HepG2 (cell line): ENCODE data around the gene MYO1G. TPM values are rescaled to one million over a fixed set of nuclear protein-coding genes. Genes with fewer than 3 reads are reported as not detected.

ENCODE experiments used
- ATAC-seq: fragments of 200-7000 bp; cut with Tn5 transposase; 3 replicates; pipeline ENCODE4 v1.9.1; 2020; ENCODE audit warnings: mild to moderate bottlenecking, moderate library complexity
- BruUV-seq: library from RNA; stranded (reverse); fragments of 400-500 nt; replicated peaks from 2 replicates; lab custom pipeline; 2021; lab: Mats Ljungman, UMichigan
- CTCF ChIA-PET: fragments of 300-600 bp; formaldehyde crosslinking; extraction: SDS; loops from one replicate; lab custom pipeline; 2021; ENCODE audit warnings: low total read pairs, inconsistent platforms, low intra/inter-chr PET ratio; lab: Yijun Ruan, JAX
- POLR2A ChIA-PET: fragments of 350-600 bp; sonication (Branson Sonifier 250); formaldehyde crosslinking; loops from one replicate; lab custom pipeline; 2020; ENCODE audit warnings: antibody characterized with exemption, inconsistent platforms; lab: Yijun Ruan, JAX
- DNase-seq: peaks from one replicate; pipeline ENCODE4 v3.0.0-alpha.2; 2015; ENCODE audit warnings: low spot score
- FAIRE-seq: peaks from 3 replicates; lab custom pipeline; 2011; peaks lifted over from hg19 to GRCh38; lab: Jason Lieb, UNC
- H2AFZ ChIP-seq: one replicate; pipeline ENCODE4 v1.6.1; 2011; ENCODE audit warnings: low read length, inconsistent platforms
- H3K27ac ChIP-seq: fragments of 300-600 bp; 3 replicates; pipeline ENCODE4 v1.8.0; 2011; ENCODE audit warnings: mixed run types, mild to moderate bottlenecking, mixed read lengths, low read length, inconsistent platforms; ENCODE audit not compliant: insufficient read depth; ENCODE audit errors: extremely low read length
- H3K27me3 ChIP-seq, 2 experiments: fragments of 200-600 bp in 1 of 2; 2 replicates in 1 of 2; 3 replicates in 1 of 2; pipeline versions ENCODE4 v1.6.0 to v1.8.0; 2011; ENCODE audit warnings: low read length in 2 of 2, mild to moderate bottlenecking in 2 of 2, moderate library complexity in 2 of 2, inconsistent platforms in 1 of 2; ENCODE audit not compliant: insufficient read depth in 2 of 2, control insufficient read depth in 1 of 2
- H3K36me3 ChIP-seq, 2 experiments: fragments of 200-600 bp in 1 of 2; replicated peaks in 1 of 2; 2 replicates in 1 of 2; 3 replicates in 1 of 2; pipeline versions ENCODE4 v1.5.1 to v1.8.0; 2011; ENCODE audit warnings: low read length in 2 of 2, inconsistent platforms in 1 of 2; ENCODE audit not compliant: insufficient read depth in 2 of 2, control insufficient read depth in 1 of 2
- H3K4me1 ChIP-seq: 2 replicates; pipeline ENCODE4 v1.5.1; 2012; ENCODE audit warnings: low read length, inconsistent platforms; ENCODE audit not compliant: insufficient read depth
- H3K4me2 ChIP-seq: 2 replicates; pipeline ENCODE4 v1.6.0; 2011; ENCODE audit warnings: low read depth, low read length, inconsistent platforms
- H3K4me3 ChIP-seq, 3 experiments: fragments of 200-600 bp in 1 of 3; sonication (generic), shearing (Covaris generic) in 1 of 3; replicated peaks in 1 of 3; 2 replicates each; pipeline ENCODE4 v1.5.1; 2011 to 2016; ENCODE audit warnings: low read length in 3 of 3, inconsistent platforms in 2 of 3, low read depth in 2 of 3, mild to moderate bottlenecking in 2 of 3, control low read depth in 1 of 3, mixed read lengths in 1 of 3; ENCODE audit not compliant: insufficient read depth in 1 of 3
- H3K79me2 ChIP-seq: one replicate; pipeline ENCODE4 v1.6.1; 2011; ENCODE audit warnings: low read length, inconsistent platforms; ENCODE audit not compliant: insufficient read depth
- H3K9ac ChIP-seq: 2 replicates; pipeline ENCODE4 v1.6.0; 2011; ENCODE audit warnings: mild to moderate bottlenecking, low read depth, low read length, inconsistent platforms; ENCODE audit not compliant: insufficient read depth
- H3K9me3 ChIP-seq: 2 replicates; pipeline ENCODE4 v1.5.1; 2012; ENCODE audit warnings: mild to moderate bottlenecking, low read length
- H4K20me1 ChIP-seq: 2 replicates; pipeline ENCODE4 v1.6.0; 2011; ENCODE audit warnings: inconsistent platforms, mild to moderate bottlenecking, low read length, moderate library complexity; ENCODE audit not compliant: insufficient read depth
- CTCF ChIP-seq: sonication (generic); formaldehyde crosslinking; IDR thresholded peaks from 2 replicates; pipeline ENCODE4 v1.5.0; 2020; ENCODE audit warnings: mild to moderate bottlenecking, missing genetic modification reagents, moderate library complexity
- STAG1 ChIP-seq: sonication (generic); formaldehyde crosslinking; IDR thresholded peaks from 2 replicates; pipeline ENCODE4 v1.4.0; 2020; ENCODE audit warnings: missing genetic modification reagents
- U2AF2 ChIP-seq: fragments of 200-400 bp; formaldehyde crosslinking; IDR thresholded peaks from 2 replicates; pipeline ENCODE4 v1.6.1; 2017; ENCODE audit warnings: low read depth, mild to moderate bottlenecking, low read length
- ZBTB33 ChIP-seq: sonication (generic); formaldehyde crosslinking; IDR thresholded peaks from 2 replicates; pipeline ENCODE4 v1.4.0; 2020; ENCODE audit warnings: missing genetic modification reagents
- ZNF224 ChIP-seq: sonication (generic); formaldehyde crosslinking; IDR thresholded peaks from 2 replicates; pipeline ENCODE4 v1.5.0; 2020; ENCODE audit warnings: mild to moderate bottlenecking, missing genetic modification reagents
- WGBS: methylation state at CpG from one replicate; pipeline ENCODE4 v1.1.6; 2017; ENCODE audit warnings: low lambda C conversion rate; 5-methylcytosine and 5-hydroxymethylcytosine counted together
- in situ Hi-C: cut with HindIII; loops from 2 replicates; pipeline ENCODE4 v1.10.0; 2017; ENCODE audit warnings: low pct_unique_long_range_greater_than_20kb; ENCODE audit not compliant: extremely low pct_ligation_motif_present
- intact Hi-C: fragments of 100-400 bp; cut with micrococcal nuclease; formaldehyde crosslinking; loops from one replicate; pipeline ENCODE4 v1.10.0; 2022; ENCODE audit not compliant: unreplicated experiment
- polyA plus RNA-seq, 8 experiments: library from polyadenylated mRNA; depleted of rRNA in 3 of 8; stranded (reverse) in 7 of 8; unstranded in 1 of 8; fragments of >200 nt; fragmentation: Illumina TruSeq in 4 of 8; extraction: Trizol in 4 of 8; gene quantifications; 2 replicates each; pipeline versions ENCODE4 v1.2.1 to v1.2.3, GENCODE V29; 2011 to 2016; ENCODE audit warnings: low read depth in 4 of 8, missing spikeins in 1 of 8, mixed read lengths in 1 of 8; ENCODE audit not compliant: insufficient read depth in 1 of 8
- total RNA-seq, 5 experiments: library from RNA; depleted of rRNA; stranded (reverse); fragments of >200 nt; fragmentation: Illumina TruSeq; extraction: Trizol; gene quantifications; 2 replicates each; pipeline ENCODE4 v1.2.3, GENCODE V29; 2016; ENCODE audit warnings: low read depth in 1 of 5

MYO1G gene
- total and polyA plus RNA-seq, 2 of the 13 experiments (the other 11 are each of a cell fraction or from before 2014, with no cell fraction given), result 0.29 to 1.1 TPM

DNA sequence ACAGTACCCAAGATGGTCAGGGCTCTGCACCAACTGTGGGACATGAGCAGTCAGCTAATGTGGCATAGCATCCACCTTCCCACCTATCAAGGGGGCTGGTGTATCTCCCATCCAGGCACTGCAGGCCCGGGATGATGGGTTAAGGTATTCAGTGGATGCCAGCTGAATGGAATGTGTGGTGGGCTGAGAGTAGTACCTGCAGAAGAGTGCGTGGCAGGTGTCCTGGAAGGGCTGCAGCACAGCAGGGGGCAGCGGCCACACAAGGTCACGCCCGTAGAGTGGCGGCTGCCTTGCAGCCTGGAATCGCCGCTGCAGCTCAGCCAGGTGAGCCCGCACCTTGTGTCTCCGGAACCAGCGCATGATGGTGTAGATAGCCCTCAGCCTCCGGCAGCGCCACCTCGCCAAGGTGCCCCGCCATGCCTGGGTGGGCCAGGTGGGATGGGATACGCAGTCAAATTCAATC lies 13.3 kb downstream of the MYO1G start:
- no TSS peak for BruUV-seq
- WGBS, result 28% methylated on average over 4 of the region's 16 CpGs
- Histone ChIP-seq H3K4me1 (peaks cover 36% of the 10 kb centered on the region), H4K20me1 (no peaks in the 10 kb centered on the region), H3K9ac (no peak overlapping the region), H3K4me2 (no peak overlapping the region; the same call in 1 of the 2 replicates), H3K4me3 (no peak overlapping the region), H3K27ac (no peak overlapping the region), H3K79me2 (no peaks in the 10 kb centered on the region), H3K27me3 (0 out of 5 replicates have a peak, but pooled peaks cover 0 to 11% of the 10 kb centered on the region in 2 experiments), H2AFZ (no peak overlapping the region), H3K36me3 (no peaks in the 10 kb centered on the region), H3K9me3 (no peaks in the 10 kb centered on the region)
- ChIA-PET POLR2A (no interaction called here), CTCF (interaction anchor here (5.0 kb wide), 1 partner anchor 170 kb away, joined by 35 read pairs; no protein-coding TSS in a partner anchor)
- in situ Hi-C loops (loop anchor here (5.0 to 25.0 kb wide), 2 partner anchors 172 to 297 kb away; no protein-coding TSS in a partner anchor), intact Hi-C loops (no loop called here)
- ATAC-seq (no peak), DNase-seq (no peak), FAIRE-seq (no peak)
- no peak for TF ChIP-seq ZNF224 (CRISPR knock-in tag)
- TF ChIP-seq ZBTB33 (CRISPR knock-in tag), result peak; percentile 21; the same call in 1 of the 2 replicates
- peak; percentile 17 for TF ChIP-seq STAG1
- TF ChIP-seq U2AF2, result no peak
- peak; percentile 34; the same call in 1 of the 2 replicates for TF ChIP-seq CTCF (CRISPR knock-in tag)
